Stimulated activated naive B cell treated with anti-CD40 and anti-IgM and Interleukin-4, amounts not matched to agents 10 μg/mL and 1 μg/mL and 100 μg/mL, for 72 hours (primary cell): ENCODE data around the gene COX8A.

Experiments
- ATAC-seq, 2 donors: fragments of 150-1000 bp; cut with Tn5 transposase; replicated peaks; 2 replicates each; pipeline ENCODE4 v1.10.0; 2021; ENCODE audit warnings: moderate library complexity in 1 of 2
- DNase-seq: peaks from one replicate; pipeline ENCODE4 v3.0.0; 2021
- H3K27ac Mint-ChIP-seq: one replicate; pipeline ENCODE4 v1.8.0; 2022; ENCODE audit warnings: mild to moderate bottlenecking, mixed read lengths
- H3K27me3 Mint-ChIP-seq, 2 donors: one replicate each; pipeline ENCODE4 v1.8.0; 2022; ENCODE audit warnings: mixed read lengths in 2 of 2
- H3K36me3 Mint-ChIP-seq, 2 donors: one replicate each; pipeline ENCODE4 v1.8.0; 2022; ENCODE audit warnings: mixed read lengths in 2 of 2, mild to moderate bottlenecking in 1 of 2
- H3K4me1 Mint-ChIP-seq, 2 donors: one replicate each; pipeline ENCODE4 v1.8.0; 2022; ENCODE audit warnings: mixed read lengths in 2 of 2, mild to moderate bottlenecking in 1 of 2
- H3K4me3 Mint-ChIP-seq, 2 donors: one replicate each; pipeline ENCODE4 v1.8.0; 2022; ENCODE audit warnings: mild to moderate bottlenecking in 2 of 2, mixed read lengths in 2 of 2, moderate library complexity in 1 of 2
- H3K9me3 Mint-ChIP-seq, 2 donors: one replicate each; pipeline ENCODE4 v1.8.0; 2022; ENCODE audit warnings: mixed read lengths in 2 of 2, mild to moderate bottlenecking in 1 of 2

COX8A gene

GRCh38 chr11:64015510-64015909, 41.1 kb downstream of the COX8A start:
- Mint-ChIP-seq H3K4me1 (no peaks in the 10 kb centered on the region), H3K27me3 (peaks cover 11 to 12% of the 10 kb centered on the region in 2 donors), H3K36me3 (peaks cover 3 to 9% of the 10 kb centered on the region in 2 donors), H3K4me3 (no peak overlapping the region), H3K27ac (no peak overlapping the region), H3K9me3 (peaks cover 8% of the 10 kb centered on the region in 2 donors)
- no peak for DNase-seq
- ATAC-seq: no peak

- Mint-ChIP-seq H3K36me3 (peaks cover 2 to 3% of the 10 kb centered on the region in 2 donors), H3K4me3 (no peak overlapping the region), H3K27ac (no peak overlapping the region), H3K9me3 (peaks cover under 1% of the 10 kb centered on the region in 2 donors), H3K27me3 (peaks cover 4 to 6% of the 10 kb centered on the region in 2 donors), H3K4me1 (no peaks in the 10 kb centered on the region)
- DNase-seq (no peak), ATAC-seq (no peak)
Measured at GRCh38 chr11:64015935-64016845, 41.8 kb downstream of the COX8A start.

GRCh38 chr11:64017945-64018224, 43.5 kb downstream of the COX8A start:
- ATAC-seq (no peak), DNase-seq (no peak)
- peaks cover 0 to 2% of the 10 kb centered on the region in 2 donors for H3K36me3 Mint-ChIP-seq
- H3K4me3 Mint-ChIP-seq: no peak overlapping the region
- peaks cover 0 to 4% of the 10 kb centered on the region in 2 donors for H3K27me3 Mint-ChIP-seq
- no peaks in the 10 kb centered on the region for H3K4me1 Mint-ChIP-seq
- no peaks in the 10 kb centered on the region for H3K9me3 Mint-ChIP-seq
- H3K27ac Mint-ChIP-seq: no peak overlapping the region

GRCh38 chr11:64018310-64018709, 43.9 kb downstream of the COX8A start:
- Mint-ChIP-seq H3K27ac (no peak overlapping the region), H3K4me3 (no peak overlapping the region), H3K4me1 (no peaks in the 10 kb centered on the region), H3K9me3 (no peaks in the 10 kb centered on the region), H3K36me3 (peaks cover 0 to 2% of the 10 kb centered on the region in 2 donors), H3K27me3 (peaks cover 0 to 4% of the 10 kb centered on the region in 2 donors)
- DNase-seq: no peak
- no peak for ATAC-seq

- Mint-ChIP-seq H3K4me1 (no peaks in the 10 kb centered on the region), H3K36me3 (no peaks in the 10 kb centered on the region), H3K4me3 (no peak overlapping the region), H3K9me3 (no peaks in the 10 kb centered on the region), H3K27me3 (peaks cover 0 to 4% of the 10 kb centered on the region in 2 donors), H3K27ac (no peak overlapping the region)
- DNase-seq: no peak
- ATAC-seq: no peak
Measured at GRCh38 chr11:64019106-64020037, 45.0 kb downstream of the COX8A start.

GRCh38 chr11:64020976-64021756, 46.7 kb downstream of the COX8A start:
- H3K9me3 Mint-ChIP-seq: no peaks in the 10 kb centered on the region
- ATAC-seq (no peak), DNase-seq (no peak)
- no peak overlapping the region for H3K27ac Mint-ChIP-seq
- H3K27me3 Mint-ChIP-seq: peaks cover 0 to 4% of the 10 kb centered on the region in 2 donors
- H3K4me3 Mint-ChIP-seq: no peak overlapping the region
- no peaks in the 10 kb centered on the region for H3K36me3 Mint-ChIP-seq
- H3K4me1 Mint-ChIP-seq: no peaks in the 10 kb centered on the region

GRCh38 chr11:64021757-64022093, 47.3 kb downstream of the COX8A start:
- Mint-ChIP-seq H3K9me3 (no peaks in the 10 kb centered on the region), H3K36me3 (no peaks in the 10 kb centered on the region), H3K4me3 (no peak overlapping the region), H3K4me1 (no peaks in the 10 kb centered on the region), H3K27ac (no peak overlapping the region), H3K27me3 (peaks cover 0 to 7% of the 10 kb centered on the region in 2 donors)
- DNase-seq (no peak), ATAC-seq (no peak)

GRCh38 chr11:64022125-64022784, 47.8 kb downstream of the COX8A start:
- Mint-ChIP-seq H3K27me3 (peaks cover 5 to 13% of the 10 kb centered on the region in 2 donors), H3K27ac (no peak overlapping the region), H3K36me3 (no peaks in the 10 kb centered on the region), H3K9me3 (no peaks in the 10 kb centered on the region), H3K4me3 (no peak overlapping the region), H3K4me1 (no peaks in the 10 kb centered on the region)
- DNase-seq: no peak
- no peak for ATAC-seq

- Mint-ChIP-seq H3K27me3 (peaks cover 16 to 19% of the 10 kb centered on the region in 2 donors), H3K9me3 (no peaks in the 10 kb centered on the region), H3K4me3 (no peak overlapping the region), H3K4me1 (peaks cover 3 to 16% of the 10 kb centered on the region in 2 donors), H3K27ac (peak overlapping the region; percentile 26), H3K36me3 (no peaks in the 10 kb centered on the region)
- ATAC-seq: no peak
- DNase-seq: no peak
Measured at GRCh38 chr11:64023712-64024710, 49.6 kb downstream of the COX8A start.

GRCh38 chr11:64025205-64025604, 50.8 kb downstream of the COX8A start:
- ATAC-seq: no peak
- H3K4me1 Mint-ChIP-seq: peaks cover 3 to 16% of the 10 kb centered on the region in 2 donors
- no peaks in the 10 kb centered on the region for H3K9me3 Mint-ChIP-seq
- H3K36me3 Mint-ChIP-seq: no peaks in the 10 kb centered on the region
- peaks cover 27 to 28% of the 10 kb centered on the region in 2 donors for H3K27me3 Mint-ChIP-seq
- no peak for DNase-seq
- H3K27ac Mint-ChIP-seq: no peak overlapping the region
- no peak overlapping the region for H3K4me3 Mint-ChIP-seq
